AG04450 (cell line): ENCODE measurements around the gene ACTL7B. TPM values are rescaled to one million over a fixed set of nuclear protein-coding genes. Genes with fewer than 3 reads are reported as not detected.

ENCODE experiments used
- CTCF ChIA-PET: fragments of 300-600, 350-600 bp; formaldehyde crosslinking; extraction: SDS; loops from one replicate; lab custom pipeline; 2022; ENCODE audit warnings: antibody characterized with exemption, inconsistent platforms; lab: Charles Lee
- POLR2A ChIA-PET: fragments of 350-600 bp; formaldehyde crosslinking; extraction: SDS; loops from one replicate; lab custom pipeline; 2021; ENCODE audit warnings: antibody characterized with exemption, inconsistent platforms; lab: Yijun Ruan, JAX
- DNase-seq: peaks from one replicate; pipeline ENCODE4 v3.0.0-alpha.2; 2011; ENCODE audit warnings: low read depth, low spot score
- H3K27ac ChIP-seq: one replicate; pipeline ENCODE4 v1.5.1; 2012; ENCODE audit warnings: low read depth, low read length, control low read depth
- H3K27me3 ChIP-seq: one replicate; pipeline ENCODE4 v1.6.0; 2012; ENCODE audit warnings: low read length; ENCODE audit not compliant: control insufficient read depth, insufficient read depth
- H3K4me3 ChIP-seq: 2 replicates; pipeline ENCODE4 v1.5.1; 2011; ENCODE audit warnings: mild to moderate bottlenecking, low read depth, low read length, control low read depth
- H3K9me3 ChIP-seq: 2 replicates; pipeline ENCODE4 v1.5.1; 2012; ENCODE audit warnings: low read length; ENCODE audit not compliant: control insufficient read depth, insufficient read depth
- CTCF ChIP-seq: IDR thresholded peaks from 2 replicates; pipeline ENCODE4 v1.5.1; 2011; ENCODE audit warnings: low read depth, low read length, control low read depth, inconsistent platforms
- polyA plus RNA-seq: library from polyadenylated mRNA; depleted of rRNA; stranded (reverse); fragments of >200 nt; gene quantifications from 2 replicates; pipeline ENCODE4 v1.2.3, GENCODE V29; 2011; rRNA removed
- small RNA-seq: library from RNA; depleted of rRNA; stranded (forward); fragments of <200 nt; gene quantifications from one replicate; pipeline ENCODE3, GENCODE V24; 2012; ENCODE audit warnings: low read depth; ENCODE audit not compliant: insufficient read length

Gene ACTL7B
- polyA plus RNA-seq, 1 experiment = not detected

GRCh38 chr9:108813951-108814601 lies 41.7 kb downstream of the ACTL7B start:
- Histone ChIP-seq H3K27me3 (peaks cover 10% of the 10 kb centered on the region), H3K4me3 (no peak overlapping the region), H3K27ac (no peak overlapping the region), H3K9me3 (no peaks in the 10 kb centered on the region)
- POLR2A ChIA-PET = no interaction called here
- CTCF ChIA-PET = no interaction called here
- TF ChIP-seq CTCF = no peak
- DNase-seq = no peak

DNA sequence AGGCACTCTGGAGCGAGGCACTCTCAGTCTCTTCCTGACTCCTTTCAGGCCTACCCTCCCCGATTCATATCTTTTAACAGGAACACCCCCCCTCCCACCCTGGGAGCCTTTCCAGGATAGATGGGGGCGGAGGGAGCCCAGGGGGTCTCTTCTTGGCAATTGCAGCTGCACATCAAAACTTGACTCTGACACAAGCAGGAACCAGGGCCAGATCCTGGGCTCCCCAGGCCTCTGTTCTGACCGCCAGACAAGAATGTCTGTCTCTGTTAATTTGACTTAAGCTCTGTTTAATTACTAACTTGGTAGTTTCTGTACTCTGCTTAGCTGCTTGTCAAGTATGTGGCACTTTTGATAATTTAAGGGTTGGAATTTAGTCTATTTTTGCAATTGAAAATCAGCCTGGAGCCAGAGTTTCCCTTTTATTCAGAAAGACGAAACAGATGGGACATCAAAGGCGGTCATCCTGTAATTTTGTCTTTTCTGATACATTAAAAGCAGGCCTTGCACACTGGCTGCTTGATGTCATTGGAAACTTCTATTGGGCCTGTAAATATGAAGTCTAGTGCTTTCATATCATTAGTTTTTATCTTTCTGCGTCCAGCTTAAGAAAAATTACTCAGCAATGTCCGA lies 43.3 kb downstream of the ACTL7B start:
- POLR2A ChIA-PET = no interaction called here
- Histone ChIP-seq H3K4me3 (no peak overlapping the region), H3K27ac (no peak overlapping the region), H3K9me3 (no peaks in the 10 kb centered on the region), H3K27me3 (peaks cover 10% of the 10 kb centered on the region)
- CTCF ChIA-PET = no interaction called here
- DNase-seq = no peak
- TF ChIP-seq CTCF = no peak

DNA sequence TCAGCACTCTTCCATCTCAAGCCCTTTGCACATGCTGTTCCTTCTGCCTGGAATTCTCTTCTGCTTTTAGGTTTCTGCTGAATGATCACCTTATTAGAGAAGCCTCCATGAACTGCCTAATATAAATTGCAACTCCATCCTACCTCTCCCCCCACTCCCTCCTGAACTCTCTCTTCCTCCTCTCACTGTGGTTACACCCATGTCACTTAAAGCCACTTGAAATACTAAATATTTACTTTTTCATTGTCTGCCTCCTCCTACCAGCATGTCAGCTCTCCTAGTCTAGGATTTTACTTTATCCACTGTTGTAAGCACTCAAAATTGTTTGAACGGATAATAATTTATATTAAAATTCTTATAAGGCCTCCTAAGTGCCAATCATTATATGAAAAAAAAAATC lies 43.8 kb downstream of the ACTL7B start:
- no peak for DNase-seq
- no peak overlapping the region for H3K4me3 ChIP-seq
- peaks cover 10% of the 10 kb centered on the region for H3K27me3 ChIP-seq
- CTCF ChIA-PET = no interaction called here
- no peak for TF ChIP-seq CTCF
- POLR2A ChIA-PET = no interaction called here
- H3K9me3 ChIP-seq = no peaks in the 10 kb centered on the region
- H3K27ac ChIP-seq = no peak overlapping the region

GRCh38 chr9:108809269-108809668 lies 46.5 kb downstream of the ACTL7B start:
- Histone ChIP-seq H3K27me3 (peaks cover 8% of the 10 kb centered on the region), H3K27ac (no peak overlapping the region), H3K4me3 (no peak overlapping the region), H3K9me3 (no peaks in the 10 kb centered on the region)
- ChIA-PET CTCF (no interaction called here), POLR2A (no interaction called here)
- no peak for DNase-seq
- no peak for TF ChIP-seq CTCF

Small RNA genes within 50 kb of the gene (small RNA-seq; reads per million reads assigned to genes)
- gene AL359692.1 = not detected

Other genes starting within 250 kb of the ACTL7B start
- not detected in 2 replicates for gene ACTL7A, start 6.3 kb upstream of the ACTL7B start, polyA plus RNA-seq
- 29.9 and 30.0 TPM in 2 replicates for gene ELP1, start 78.1 kb upstream of the ACTL7B start, polyA plus RNA-seq
- 17.6 and 24.5 TPM in 2 replicates for gene ABITRAM, start 78.4 kb upstream of the ACTL7B start, polyA plus RNA-seq
- gene CTNNAL1, start 157.5 kb upstream of the ACTL7B start, polyA plus RNA-seq = 60.6 and 82.7 TPM in 2 replicates